ENCODE results near the gene ZNF438.

ZNF438 gene

GRCh38 chr10:30847199-30847598 is 184.5 kb downstream of the ZNF438 start:
- DNase-seq (ENCODE audit: low read depth in 1 of 2, low spot score in 1 of 2) = no peak
- Histone ChIP-seq H3K4me3 (replicated peaks; ENCODE audit: insufficient read depth, low read length) (no peak overlapping the region), H3K27ac (replicated peaks) (no peak overlapping the region), H3K27me3 (ENCODE audit: insufficient read depth, poor library complexity, severe bottlenecking) (no peaks in the 10 kb centered on the region)
- no peak for TF ChIP-seq REST (IDR thresholded peaks at IDR 0.05; ENCODE audit: insufficient replicate concordance, low read depth)
- TF ChIP-seq CTCF (IDR thresholded peaks at IDR 0.05; ENCODE audit: insufficient read depth, low read length) = no peak
- TF ChIP-seq POLR2AphosphoS5 (IDR thresholded peaks at IDR 0.05; ENCODE audit: low read depth) = no peak
- TF ChIP-seq GABPA (IDR thresholded peaks at IDR 0.05; ENCODE audit: low read depth) = no peak
- no peak for TF ChIP-seq SPI1 (IDR thresholded peaks at IDR 0.05; ENCODE audit: borderline replicate concordance, low read depth)

GRCh38 chr10:30846710-30847109 is 185.0 kb downstream of the ZNF438 start:
- H3K27me3 ChIP-seq (ENCODE audit: insufficient read depth, poor library complexity, severe bottlenecking) = no peaks in the 10 kb centered on the region
- no peak for TF ChIP-seq POLR2AphosphoS5 (IDR thresholded peaks at IDR 0.05; ENCODE audit: low read depth)
- no peak for TF ChIP-seq GABPA (IDR thresholded peaks at IDR 0.05; ENCODE audit: low read depth)
- no peak for TF ChIP-seq CTCF (IDR thresholded peaks at IDR 0.05; ENCODE audit: insufficient read depth, low read length)
- no peak for TF ChIP-seq REST (IDR thresholded peaks at IDR 0.05; ENCODE audit: insufficient replicate concordance, low read depth)
- TF ChIP-seq SPI1 (IDR thresholded peaks at IDR 0.05; ENCODE audit: borderline replicate concordance, low read depth) = no peak
- H3K4me3 ChIP-seq (replicated peaks; ENCODE audit: insufficient read depth, low read length) = no peak overlapping the region
- no peak overlapping the region for H3K27ac ChIP-seq (replicated peaks)
- no peak for DNase-seq (ENCODE audit: low read depth in 1 of 2, low spot score in 1 of 2)

- TF ChIP-seq REST (IDR thresholded peaks at IDR 0.05; ENCODE audit: insufficient replicate concordance, low read depth) = no peak
- TF ChIP-seq POLR2AphosphoS5 (IDR thresholded peaks at IDR 0.05; ENCODE audit: low read depth) = no peak
- no peak for TF ChIP-seq GABPA (IDR thresholded peaks at IDR 0.05; ENCODE audit: low read depth)
- Histone ChIP-seq H3K27ac (replicated peaks) (no peak overlapping the region), H3K4me3 (replicated peaks; ENCODE audit: insufficient read depth, low read length) (no peak overlapping the region), H3K27me3 (ENCODE audit: insufficient read depth, poor library complexity, severe bottlenecking) (no peaks in the 10 kb centered on the region)
- no peak for DNase-seq (ENCODE audit: low read depth in 1 of 2, low spot score in 1 of 2)
Observed at GRCh38 chr10:30842894-30843293, 188.8 kb downstream of the ZNF438 start.

GRCh38 chr10:30842185-30842584 is 189.5 kb downstream of the ZNF438 start:
- no peaks in the 10 kb centered on the region for H3K27me3 ChIP-seq (ENCODE audit: insufficient read depth, poor library complexity, severe bottlenecking)
- no peak for DNase-seq (ENCODE audit: low read depth in 1 of 2, low spot score in 1 of 2)
- no peak overlapping the region for H3K27ac ChIP-seq (replicated peaks)
- H3K4me3 ChIP-seq (replicated peaks; ENCODE audit: insufficient read depth, low read length) = no peak overlapping the region
- no peak for TF ChIP-seq REST (IDR thresholded peaks at IDR 0.05; ENCODE audit: insufficient replicate concordance, low read depth)
- TF ChIP-seq CTCF (IDR thresholded peaks at IDR 0.05; ENCODE audit: insufficient read depth, low read length) = no peak
- no peak for TF ChIP-seq SPI1 (IDR thresholded peaks at IDR 0.05; ENCODE audit: borderline replicate concordance, low read depth)
- TF ChIP-seq GABPA (IDR thresholded peaks at IDR 0.05; ENCODE audit: low read depth) = no peak
- no peak for TF ChIP-seq POLR2AphosphoS5 (IDR thresholded peaks at IDR 0.05; ENCODE audit: low read depth)
